ENCODE data around the gene TMEM259. TPM values are rescaled to one million over a fixed set of nuclear protein-coding genes. Genes with fewer than 3 reads are reported as not detected.

TMEM259 gene
- total and polyA plus RNA-seq, 2 donors (not counting 3 experiments of a cell fraction or from before 2014, with no cell fraction given) = 142 to 297 TPM

- intact Hi-C loops (cut with micrococcal nuclease) = no loop called here
- CTCF ChIA-PET = no interaction called here
- H3K9me3 ChIP-seq (replicated peaks; ENCODE audit: control insufficient read depth, insufficient read depth, low read length) = no peaks in the 10 kb centered on the region
- no peak overlapping the region for H3K27ac ChIP-seq (ENCODE audit: insufficient read depth, low read depth, low read length)
- no peaks in the 10 kb centered on the region for H3K4me1 ChIP-seq (ENCODE audit: control insufficient read depth, extremely low read depth, insufficient read depth, low read length)
- H2AFZ ChIP-seq (ENCODE audit: low read depth, low read length) = no peak overlapping the region
- dilution Hi-C loops (cut with MboI; ENCODE audit: extremely low pct_ligation_motif_present, low sequenced_read_pairs) = no loop called here
- H3K9ac ChIP-seq (replicated peaks; ENCODE audit: extremely low read depth, insufficient read depth, low read length) = no peak overlapping the region
- no peaks in the 10 kb centered on the region for H3K9me1 ChIP-seq (replicated peaks; ENCODE audit: control insufficient read depth, extremely low read depth, insufficient read depth, low read length)
- TF ChIP-seq MYC (IDR thresholded peaks at IDR 0.05; ENCODE audit: low read depth, low read length) = no peak
- TF ChIP-seq POLR2AphosphoS5 (IDR thresholded peaks at IDR 0.05; ENCODE audit: insufficient read depth, low read depth, low read length) = no peak
- no peak for TF ChIP-seq CTCF (IDR thresholded peaks at IDR 0.05; ENCODE audit: extremely low read depth in 1 of 2, insufficient read depth in 1 of 2, low read depth in 1 of 2, low read length in 2 of 2)
- no peak for TF ChIP-seq POLR2A (IDR thresholded peaks at IDR 0.05; ENCODE audit: low read depth, low read length)
- TF ChIP-seq JUN (IDR thresholded peaks at IDR 0.05; ENCODE audit: borderline replicate concordance, insufficient read depth, insufficient read length, low read depth) = no peak
- no peak for TF ChIP-seq GATA2 (IDR thresholded peaks at IDR 0.05; ENCODE audit: insufficient read depth, insufficient read length, low read depth, low read length)
- TF ChIP-seq FOS (IDR thresholded peaks at IDR 0.05; ENCODE audit: borderline replicate concordance, insufficient read depth, low read length) = no peak
- TF ChIP-seq EZH2 (IDR thresholded peaks at IDR 0.05; ENCODE audit: borderline replicate concordance, low read depth, low read length, severe bottlenecking) = no peak
- no peak for TF ChIP-seq MAX (IDR thresholded peaks at IDR 0.05; ENCODE audit: insufficient read depth, insufficient read length)
- no peaks in the 10 kb centered on the region for H3K79me2 ChIP-seq (ENCODE audit: control insufficient read depth, insufficient read depth, low read length)
- H3K36me3 ChIP-seq (ENCODE audit: control insufficient read depth in 2 of 2, extremely low read depth in 1 of 2, insufficient read depth in 2 of 2, low read length in 2 of 2) = peaks cover 0 to 15% of the 10 kb centered on the region in 2 experiments
- DNase-seq (ENCODE audit: low read depth, low spot score) = no peak
- no peak for FAIRE-seq
- H3K4me2 ChIP-seq (ENCODE audit: insufficient read depth, low read length) = no peak overlapping the region
- no peak overlapping the region for H3K4me3 ChIP-seq (replicated peaks in 1 of 3; ENCODE audit: insufficient read depth in 1 of 3, low read depth in 1 of 3, low read length in 3 of 3)
- H4K20me1 ChIP-seq (replicated peaks; ENCODE audit: control insufficient read depth, extremely low read depth, insufficient read depth, low read length) = no peaks in the 10 kb centered on the region
- BruUV-seq (replicated peaks) = no TSS peak
- no peaks in the 10 kb centered on the region for H3K27me3 ChIP-seq (ENCODE audit: control insufficient read depth in 2 of 2, insufficient read depth in 2 of 2, low read length in 2 of 2)
- POLR2A ChIA-PET = no interaction called here
Measured at GRCh38 chr19:990746-991145, 30.2 kb downstream of the TMEM259 start.
